ENCODE data around the gene TPSG1.
"Not testable (repeated sequence)": the region's sequence is repeated elsewhere in the genome, so short reads cannot be mapped to it uniquely, and the experiment has no call there.

Gene TPSG1

GRCh38 chr16:1230471-1231212 lies 5.6 kb upstream of the TPSG1 start:
- DNase-seq (ENCODE audit: low read depth, low spot score): not testable (repeated sequence)

- DNase-seq (ENCODE audit: low read depth, low spot score): not testable (repeated sequence)
Measured at GRCh38 chr16:1230084-1230470, 5.0 kb upstream of the TPSG1 start, which contains the start of gene TPSB2. Gene TPSB2 (minus strand): TSS chr16:1230184. CDS start chr16:1229951, 233 bp downstream.

- DNase-seq (ENCODE audit: low read depth, low spot score): not testable (repeated sequence)
Measured at GRCh38 chr16:1229476-1229875, 4.4 kb upstream of the TPSG1 start.

- DNase-seq (ENCODE audit: low read depth, low spot score): not testable (repeated sequence)
Measured at GRCh38 chr16:1228227-1228626, 3.2 kb upstream of the TPSG1 start.

- not testable (repeated sequence) for DNase-seq (ENCODE audit: low read depth, low spot score)
Measured at GRCh38 chr16:1226692-1227091, 1.6 kb upstream of the TPSG1 start.

- not testable (repeated sequence) for DNase-seq (ENCODE audit: low read depth, low spot score)
Measured at GRCh38 chr16:1225728-1226311, 752 bp upstream of the TPSG1 start.

GRCh38 chr16:1224558-1224957 lies 510 bp downstream of the TPSG1 start:
- DNase-seq (ENCODE audit: low read depth, low spot score): no peak

GRCh38 chr16:1223355-1224214 lies 1.5 kb downstream of the TPSG1 start:
- no peak for DNase-seq (ENCODE audit: low read depth, low spot score)

- DNase-seq (ENCODE audit: low read depth, low spot score): no peak
Measured at GRCh38 chr16:1222553-1223354, 2.3 kb downstream of the TPSG1 start.

- DNase-seq (ENCODE audit: low read depth, low spot score): no peak
Measured at GRCh38 chr16:1221628-1222552, 3.2 kb downstream of the TPSG1 start.

GRCh38 chr16:1220841-1221627 lies 4.0 kb downstream of the TPSG1 start:
- DNase-seq (ENCODE audit: low read depth, low spot score): no peak

GRCh38 chr16:1220098-1220728 lies 4.9 kb downstream of the TPSG1 start:
- no peak for DNase-seq (ENCODE audit: low read depth, low spot score)

GRCh38 chr16:1218930-1219611 lies 6.0 kb downstream of the TPSG1 start:
- no peak for DNase-seq (ENCODE audit: low read depth, low spot score)

- DNase-seq (ENCODE audit: low read depth, low spot score): no peak
Measured at GRCh38 chr16:1218061-1218929, 6.8 kb downstream of the TPSG1 start.

GRCh38 chr16:1217526-1217925 lies 7.5 kb downstream of the TPSG1 start:
- no peak for DNase-seq (ENCODE audit: low read depth, low spot score)

- DNase-seq (ENCODE audit: low read depth, low spot score): no peak
Measured at GRCh38 chr16:1216681-1217400, 8.2 kb downstream of the TPSG1 start.

- no peak for DNase-seq (ENCODE audit: low read depth, low spot score)
Measured at GRCh38 chr16:1216296-1216619, 8.8 kb downstream of the TPSG1 start.
